NOMO-1 treated with dmso at 0.1 percent for 144 hours (cell line): ENCODE data around the gene DGKD.
"Not testable (repeated sequence)": the region's sequence is repeated elsewhere in the genome, so short reads cannot be mapped to it uniquely, and the experiment has no call there.

Experiments
- DNase-seq: peaks from one replicate; lab custom pipeline; 2025; ENCODE audit not compliant: unreplicated experiment; lab: John Stamatoyannopoulos, UW

Gene DGKD

DNA sequence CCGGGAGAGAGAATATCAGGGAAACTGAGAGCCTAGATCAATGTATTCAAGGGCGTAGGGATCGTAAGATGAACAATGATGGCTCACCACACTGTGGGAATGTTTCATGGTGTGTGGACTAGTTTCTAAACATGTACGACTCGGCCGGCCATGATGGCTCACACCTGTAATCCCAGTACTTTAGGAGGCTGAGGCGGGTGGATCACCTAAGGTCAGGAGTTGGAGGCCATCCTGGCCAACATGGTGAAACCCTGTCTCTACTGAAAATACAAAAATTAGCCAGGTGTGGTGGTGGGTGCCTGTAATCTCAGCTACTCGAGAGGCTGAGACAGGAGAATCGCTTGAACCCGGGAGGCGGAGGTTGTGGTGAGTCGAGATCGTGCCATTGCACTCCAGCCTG is 18.2 kb upstream of the DGKD start:
- DNase-seq, result not testable (repeated sequence)

DNA sequence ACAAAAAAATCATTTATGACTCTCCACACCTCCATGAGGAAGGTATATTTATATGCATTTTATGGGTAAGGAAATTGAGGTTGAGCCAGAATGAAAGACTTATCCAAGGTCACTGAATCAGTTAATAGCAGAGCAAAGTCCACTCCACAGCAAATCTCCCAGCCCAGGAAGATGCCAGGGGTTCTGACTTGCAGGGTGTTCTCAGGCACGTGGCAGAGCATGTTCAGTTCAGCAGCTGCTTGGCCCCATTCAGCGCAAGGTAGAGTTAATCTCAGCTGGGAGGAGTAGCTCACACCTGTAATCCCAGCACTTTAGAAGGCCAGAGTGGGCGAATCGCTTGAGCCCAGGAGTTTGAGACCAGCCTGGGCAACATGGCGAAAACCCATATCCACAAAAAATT is 17.8 kb upstream of the DGKD start:
- no peak for DNase-seq

- DNase-seq, result no peak
Observed at GRCh38 chr2:233338046-233338445, 16.2 kb upstream of the DGKD start.

DNA sequence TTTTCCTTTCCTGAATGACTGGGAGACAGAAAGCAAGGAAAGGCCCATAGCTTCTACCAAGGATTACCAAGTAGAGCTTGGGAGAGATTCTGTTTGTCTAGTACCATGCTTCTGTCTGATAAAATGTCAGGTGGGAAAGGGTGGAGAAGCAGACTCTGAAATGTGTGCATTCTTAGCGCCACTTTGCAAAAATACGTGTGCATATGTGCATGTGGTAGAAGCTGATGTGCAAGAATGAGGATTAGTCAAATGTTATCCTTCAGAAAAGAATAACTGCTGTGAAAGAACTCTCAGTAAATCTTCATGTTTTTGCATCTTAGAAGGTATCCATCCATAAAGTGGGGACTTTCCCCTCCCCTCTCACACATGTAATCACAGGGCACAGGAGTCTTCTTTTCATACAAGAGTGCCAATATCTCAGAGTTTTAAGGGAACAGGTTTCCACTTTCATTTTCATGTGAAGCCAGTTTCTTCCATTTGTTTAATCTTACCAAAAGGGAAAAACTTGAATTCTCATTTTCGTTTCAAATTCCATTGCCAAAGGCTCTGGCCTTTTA is 15.4 kb upstream of the DGKD start:
- no peak for DNase-seq

DNA sequence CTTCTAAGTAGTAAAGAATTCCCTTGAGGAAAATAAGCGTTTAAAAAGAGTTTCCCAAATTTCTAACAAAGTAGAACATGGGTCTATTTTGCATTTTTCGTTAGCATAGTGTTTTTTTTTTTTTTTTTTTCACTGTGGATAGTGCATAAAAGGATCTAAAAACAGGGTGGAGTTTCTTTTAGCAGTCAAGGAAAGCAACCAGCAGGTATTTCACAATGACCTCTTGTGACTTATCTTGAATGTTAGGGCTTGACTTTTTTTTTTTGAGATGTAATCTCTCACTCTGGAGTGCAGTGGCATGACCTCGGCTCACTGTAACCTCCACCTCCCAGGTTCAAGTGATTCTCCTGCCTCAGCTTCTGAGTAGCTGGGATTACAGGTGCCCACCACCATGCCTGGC is 14.9 kb upstream of the DGKD start:
- DNase-seq, result peak; percentile 20

- no peak for DNase-seq
Observed at GRCh38 chr2:233341296-233341695, 13.0 kb upstream of the DGKD start.

DNA sequence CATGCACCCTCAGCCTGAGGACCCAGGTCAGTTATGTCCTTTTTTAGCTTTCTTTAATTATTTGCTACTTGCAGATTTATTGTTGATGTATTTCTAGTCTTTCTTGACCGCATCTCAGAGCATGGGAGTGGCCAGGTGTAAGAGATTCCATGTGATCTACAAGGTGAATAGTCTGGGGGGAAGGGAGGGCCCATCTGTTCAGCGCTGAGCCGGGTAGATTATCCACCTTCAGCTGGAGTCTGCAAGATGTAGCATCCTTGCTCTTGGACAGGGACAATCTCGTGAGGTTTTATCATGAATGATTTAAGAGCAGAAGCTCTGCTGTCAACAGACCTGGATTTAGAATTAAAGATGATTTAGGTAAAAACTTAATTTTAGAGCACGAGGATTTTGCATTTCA is 12.0 kb upstream of the DGKD start:
- no peak for DNase-seq

DNA sequence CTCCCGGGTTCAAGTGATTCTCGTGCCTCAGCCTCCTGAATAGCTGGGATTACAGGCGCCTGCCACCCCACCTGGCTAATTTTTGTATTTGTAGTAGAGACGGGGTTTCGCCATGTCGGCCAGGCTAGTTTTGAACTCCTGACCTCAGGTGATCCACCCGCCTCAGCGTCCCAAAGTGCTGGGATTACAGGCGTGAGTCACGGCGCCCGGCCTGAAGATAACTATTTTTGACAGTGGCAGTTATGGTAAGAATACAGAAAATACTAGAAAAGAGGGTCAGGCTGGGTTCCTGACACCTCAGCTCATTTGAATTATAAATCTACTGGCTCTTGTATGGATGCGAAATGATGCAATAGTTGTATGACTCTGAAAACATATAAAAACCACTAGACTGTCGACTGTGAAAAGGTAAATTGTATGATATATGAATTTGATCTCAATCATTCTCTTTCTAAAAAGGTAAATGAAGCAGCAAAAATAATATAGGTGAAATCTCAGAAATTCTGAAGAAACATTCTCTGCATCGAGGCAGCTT is 11.1 kb upstream of the DGKD start:
- no peak for DNase-seq

DNA sequence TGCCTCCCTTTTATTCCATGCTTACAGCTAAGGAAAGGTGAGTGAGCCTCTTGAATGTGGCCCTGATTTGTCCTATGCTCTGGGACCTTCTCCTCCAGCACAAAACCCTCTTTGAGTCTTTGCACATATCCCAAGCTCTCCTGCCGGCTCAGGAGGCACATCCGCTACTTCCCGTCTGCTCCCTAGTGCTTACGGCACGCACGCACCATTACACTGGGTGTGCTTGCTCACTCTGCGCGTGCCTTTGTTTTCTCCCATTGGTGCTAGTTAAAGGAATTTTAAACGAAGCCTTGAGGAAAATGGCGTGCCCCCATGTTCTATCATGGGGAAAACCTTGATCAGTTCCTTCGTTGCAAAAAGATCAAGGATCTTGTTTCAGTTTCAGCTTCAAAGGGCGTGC is 7.9 kb upstream of the DGKD start:
- DNase-seq, result no peak

DNA sequence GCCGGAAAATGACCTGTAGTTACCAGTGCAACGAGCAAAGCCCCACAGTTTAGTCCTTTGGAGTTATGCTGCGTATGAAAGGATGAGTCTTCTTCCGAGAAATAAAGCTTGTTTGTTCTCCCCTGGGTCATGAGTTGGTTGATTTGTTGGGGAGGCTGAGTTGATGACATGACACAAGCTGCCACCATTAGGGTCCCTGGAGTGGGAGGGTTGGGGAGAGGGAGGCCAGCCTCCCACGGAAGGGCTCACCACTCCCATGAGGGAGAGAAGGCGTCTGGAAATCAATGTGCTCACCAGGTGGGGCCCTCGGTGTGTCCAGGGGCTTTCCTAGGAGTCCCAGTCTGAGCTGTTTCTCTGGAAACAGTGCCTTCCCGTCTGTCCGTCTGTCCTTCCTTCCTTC is 7.4 kb upstream of the DGKD start:
- DNase-seq, result no peak

- peak; percentile 61 for DNase-seq
Observed at GRCh38 chr2:233349005-233349998, 5.0 kb upstream of the DGKD start.

DNA sequence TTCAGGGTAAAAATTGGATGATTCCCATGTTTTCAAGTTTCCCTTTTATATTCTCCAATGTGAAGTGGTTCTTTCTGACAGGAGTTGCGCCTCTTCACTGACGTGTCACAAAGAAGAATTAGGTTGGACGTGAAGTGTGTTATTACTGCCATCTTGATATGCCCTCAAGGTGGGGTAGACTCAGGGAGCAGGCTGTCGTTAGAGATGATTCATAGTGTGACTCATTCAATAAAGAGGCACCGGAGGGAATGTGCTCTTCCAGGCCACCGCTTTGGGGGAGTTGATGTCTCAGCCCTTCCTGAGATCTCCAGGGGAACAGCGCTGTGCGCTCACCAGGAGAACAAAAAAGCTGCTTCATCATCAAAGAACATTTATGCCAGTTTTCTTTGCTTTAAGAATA is 3.6 kb upstream of the DGKD start:
- DNase-seq, result peak; percentile 32

DNA sequence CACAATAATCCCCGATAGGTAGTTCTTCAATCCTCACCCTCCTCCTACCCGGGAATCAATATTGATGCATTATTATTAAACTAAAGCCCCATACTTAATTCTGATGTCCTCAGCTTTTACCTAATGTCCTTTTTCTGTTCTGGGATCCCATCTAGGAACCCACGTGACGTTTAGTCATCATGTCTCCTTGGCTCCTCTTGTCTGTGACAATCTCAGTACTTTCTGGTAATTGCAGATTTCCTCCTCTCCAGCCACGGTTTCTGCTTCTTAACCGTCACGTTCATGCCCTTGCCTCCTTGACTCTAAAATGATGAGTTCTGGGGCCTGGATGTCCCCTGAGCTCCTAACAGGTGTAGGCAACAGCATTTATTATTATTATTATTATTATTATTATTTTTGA is 2.9 kb upstream of the DGKD start:
- DNase-seq, result peak; percentile 54

GRCh38 chr2:233352141-233352842 is 2.0 kb upstream of the DGKD start:
- DNase-seq, result no peak

DNA sequence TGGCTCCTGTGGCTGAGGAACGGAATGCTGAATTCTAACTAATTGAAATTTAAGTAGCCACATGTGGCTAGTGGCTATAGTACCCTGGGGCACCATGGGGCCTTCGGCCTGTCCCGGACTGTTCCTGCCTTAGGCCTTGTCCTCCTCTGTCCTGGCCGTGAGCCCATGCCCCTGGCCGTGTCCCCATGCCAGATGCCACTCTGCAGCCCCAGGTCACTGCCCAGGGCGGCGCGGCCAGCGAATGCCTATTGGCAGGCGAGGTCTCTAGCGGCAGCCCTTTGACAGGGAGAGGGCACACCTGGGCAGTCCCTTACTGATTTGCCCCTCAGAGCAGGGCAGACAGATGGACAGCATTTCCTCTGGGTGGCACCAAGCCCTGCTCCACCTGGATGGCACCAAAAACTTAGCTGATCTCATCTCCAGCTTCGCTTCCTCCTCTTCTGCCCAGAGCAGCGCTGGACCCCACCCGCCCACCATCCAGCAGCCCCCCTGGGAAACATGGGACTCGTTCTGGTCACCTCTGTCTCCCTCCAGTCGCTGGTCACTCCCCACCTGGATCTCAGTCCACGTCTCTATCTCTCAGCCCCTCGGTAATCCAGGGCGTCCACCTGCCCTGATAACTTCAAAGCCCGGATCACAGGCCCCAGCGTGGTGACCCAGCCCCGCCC is 1.1 kb upstream of the DGKD start:
- no peak for DNase-seq

GRCh38 chr2:233354500-233354924 is 218 bp downstream of the DGKD start:
- no peak for DNase-seq

- DNase-seq, result no peak
Observed at GRCh38 chr2:233354971-233355574, 779 bp downstream of the DGKD start.

DNA sequence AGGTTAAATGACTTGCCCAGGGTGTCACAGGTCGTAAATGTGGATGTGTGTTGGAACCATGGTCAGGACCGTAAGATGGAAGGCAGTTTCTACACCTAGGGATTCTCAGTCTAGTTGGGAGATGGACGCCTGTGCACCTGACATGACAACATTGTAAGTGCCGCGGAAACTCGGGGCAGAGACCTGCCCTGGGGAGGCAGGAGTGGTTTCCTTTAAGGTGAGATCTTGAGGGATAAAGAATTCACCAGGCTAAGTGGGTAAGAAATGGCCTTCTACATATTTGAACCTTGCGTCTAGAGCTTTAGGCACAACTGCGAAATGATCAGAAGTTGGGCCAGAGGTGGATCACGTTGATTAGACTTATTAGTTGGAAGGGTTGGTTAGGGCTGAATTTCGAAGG is 1.6 kb downstream of the DGKD start:
- no peak for DNase-seq

- DNase-seq, result no peak
Observed at GRCh38 chr2:233356546-233357308, 2.4 kb downstream of the DGKD start.

DNA sequence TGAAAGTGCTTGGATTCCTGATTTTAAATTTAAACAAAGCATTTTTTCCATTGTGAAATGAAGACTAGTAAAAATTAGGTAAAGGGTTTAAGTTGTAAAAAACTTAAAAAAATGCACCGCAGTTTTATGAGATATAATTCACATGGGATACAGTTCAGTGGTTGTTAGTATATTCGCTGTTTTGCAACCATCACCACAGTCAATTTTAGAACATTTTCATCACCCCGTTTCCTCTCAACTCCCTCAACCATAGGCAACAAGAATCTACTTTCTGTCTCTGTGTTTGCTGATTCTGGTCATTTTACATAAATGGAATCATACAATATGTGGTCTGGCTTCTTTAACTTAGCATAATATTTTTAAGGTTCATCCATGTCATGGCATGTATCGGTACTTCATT is 4.0 kb downstream of the DGKD start:
- DNase-seq, result peak; percentile 35
